Left lung (tissue), 10 donors: ENCODE data around the gene CHGA. TPM values are rescaled to one million over a fixed set of nuclear protein-coding genes. Genes with fewer than 3 reads are reported as not detected.

Experiments used
- ATAC-seq: fragments of 200-7000 bp; cut with Tn5 transposase; one replicate; pipeline ENCODE4 v1.9.1; 2020; ENCODE audit warnings: moderate library complexity
- DNase-seq, 4 donors: peaks; one replicate each; pipeline ENCODE4 v3.0.0-alpha.2; 2013 to 2020
- H3K27ac ChIP-seq, 2 donors: fragments of 200-600 bp; sonication (generic) in 1 of 2; one replicate each; pipeline versions ENCODE4 v1.5.0 to v1.8.0; 2020 to 2021
- H3K27me3 ChIP-seq, 2 donors: fragments of 200-600 bp; sonication (generic) in 1 of 2; one replicate each; pipeline versions ENCODE4 v1.5.0 to v1.8.0; 2020 to 2021
- H3K36me3 ChIP-seq, 2 donors: fragments of 200-600 bp; sonication (generic) in 1 of 2; one replicate each; pipeline versions ENCODE4 v1.5.0 to v1.8.0; 2020 to 2021
- H3K4me1 ChIP-seq, 2 donors: fragments of 200-600 bp; one replicate each; pipeline ENCODE4 v1.8.0; 2021
- H3K4me3 ChIP-seq, 2 donors: fragments of 200-600 bp; sonication (generic) in 1 of 2; one replicate each; pipeline versions ENCODE4 v1.5.0 to v1.8.0; 2020 to 2021; ENCODE audit warnings: mild to moderate bottlenecking in 1 of 2
- H3K9me3 ChIP-seq, 2 donors: fragments of 200-600 bp; sonication (generic) in 1 of 2; one replicate each; pipeline versions ENCODE4 v1.5.0 to v1.8.0; 2020 to 2021
- intact Hi-C, 2 donors: fragments of 100-400 bp; cut with DNase I; formaldehyde crosslinking; loops; one replicate each; pipeline versions ENCODE4 v1.11.2 to v1.14.2; 2022
- polyA plus RNA-seq, 6 donors: library from polyadenylated mRNA; unstranded; fragments of 120-200 nt; gene quantifications; one replicate each; pipeline ENCODE4 v1.2.1, GENCODE V29; 2013; ENCODE audit not compliant: insufficient read length in 6 of 6
- total RNA-seq, 2 donors: library from RNA; stranded (reverse); fragmentation: NEBNext Ultra II Directional; extraction: Animal tissue kit (Norgen Biotek cat#: 25700); gene quantifications; one replicate each; pipeline ENCODE4 v1.2.1, GENCODE V29; 2021
- TF ChIP-seq, protein P1 (sequence below), 2 donors: fragments of 200-600 bp; sonication (generic) in 1 of 2; IDR thresholded peaks; one replicate each; pipeline versions ENCODE4 v1.5.0 to v1.8.0; 2021; ENCODE audit warnings: antibody characterized with exemption in 2 of 2
- donor health status: DM: no; HTN: yes; CAD: no.
- donor health status: DM: no; HTN: no; CAD: no.

The CHGA gene
- total and polyA plus RNA-seq, 8 donors = 0.12 to 4.5 (median 3.1) TPM; not detected in 1

DNA sequence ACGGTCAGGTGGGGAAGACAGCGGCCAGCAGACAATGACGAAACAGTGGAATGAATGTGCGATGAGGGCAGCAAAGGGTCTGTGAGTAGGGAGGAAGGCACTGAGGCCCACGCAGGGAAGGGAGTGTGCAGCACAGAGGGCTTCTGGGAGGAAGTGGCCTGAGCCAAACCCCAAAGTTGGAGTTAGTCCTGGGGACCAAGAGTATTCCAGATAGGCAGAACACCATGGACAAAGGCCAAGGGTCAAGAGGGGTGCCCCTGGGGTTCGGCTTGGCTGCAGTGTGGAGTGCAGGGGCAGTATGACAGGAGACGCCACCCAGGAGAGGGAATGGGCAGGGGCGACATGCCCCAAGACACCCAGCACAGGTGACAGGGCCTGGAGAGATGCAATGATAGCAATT is 58.8 kb downstream of the CHGA start:
- no peaks in the 10 kb centered on the region for H3K27me3 ChIP-seq
- no peak overlapping the region for H3K4me3 ChIP-seq
- intact Hi-C loops = no loop called here
- peaks cover 0 to 44% of the 10 kb centered on the region in 2 donors for H3K36me3 ChIP-seq
- TF ChIP-seq, protein P1, sequence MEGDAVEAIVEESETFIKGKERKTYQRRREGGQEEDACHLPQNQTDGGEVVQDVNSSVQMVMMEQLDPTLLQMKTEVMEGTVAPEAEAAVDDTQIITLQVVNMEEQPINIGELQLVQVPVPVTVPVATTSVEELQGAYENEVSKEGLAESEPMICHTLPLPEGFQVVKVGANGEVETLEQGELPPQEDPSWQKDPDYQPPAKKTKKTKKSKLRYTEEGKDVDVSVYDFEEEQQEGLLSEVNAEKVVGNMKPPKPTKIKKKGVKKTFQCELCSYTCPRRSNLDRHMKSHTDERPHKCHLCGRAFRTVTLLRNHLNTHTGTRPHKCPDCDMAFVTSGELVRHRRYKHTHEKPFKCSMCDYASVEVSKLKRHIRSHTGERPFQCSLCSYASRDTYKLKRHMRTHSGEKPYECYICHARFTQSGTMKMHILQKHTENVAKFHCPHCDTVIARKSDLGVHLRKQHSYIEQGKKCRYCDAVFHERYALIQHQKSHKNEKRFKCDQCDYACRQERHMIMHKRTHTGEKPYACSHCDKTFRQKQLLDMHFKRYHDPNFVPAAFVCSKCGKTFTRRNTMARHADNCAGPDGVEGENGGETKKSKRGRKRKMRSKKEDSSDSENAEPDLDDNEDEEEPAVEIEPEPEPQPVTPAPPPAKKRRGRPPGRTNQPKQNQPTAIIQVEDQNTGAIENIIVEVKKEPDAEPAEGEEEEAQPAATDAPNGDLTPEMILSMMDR (IDR thresholded peaks at IDR 0.05) = no peak
- H3K4me1 ChIP-seq = peaks cover 5 to 13% of the 10 kb centered on the region in 2 donors
- ATAC-seq = no peak
- H3K9me3 ChIP-seq = peaks cover 0 to 27% of the 10 kb centered on the region in 2 donors
- no peak for DNase-seq
- no peak overlapping the region for H3K27ac ChIP-seq

DNA sequence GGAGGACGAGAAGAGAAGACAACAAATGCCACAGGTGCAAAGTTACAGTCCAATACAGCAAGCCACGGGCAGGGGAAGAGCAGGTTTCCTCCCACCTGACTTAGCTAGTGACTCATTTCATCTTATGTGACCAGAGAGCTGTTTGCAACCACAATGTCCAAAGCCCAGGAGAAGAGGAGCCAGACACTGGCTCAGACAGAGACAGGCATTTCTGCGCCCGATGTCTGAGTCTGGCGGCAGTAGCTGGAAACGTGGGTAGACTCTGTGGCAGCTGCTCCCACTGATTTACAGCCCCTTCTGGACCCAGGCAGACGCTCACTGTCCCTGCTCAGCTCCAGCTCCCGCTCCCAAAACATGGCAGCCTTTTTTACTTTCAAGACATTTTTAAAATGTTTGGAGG is 60.0 kb downstream of the CHGA start:
- TF ChIP-seq, protein P1 (IDR thresholded peaks at IDR 0.05) = no peak
- no peak overlapping the region for H3K4me3 ChIP-seq
- H3K36me3 ChIP-seq = peaks cover 0 to 36% of the 10 kb centered on the region in 2 donors
- intact Hi-C loops = no loop called here
- ATAC-seq = no peak
- peaks cover 0 to 22% of the 10 kb centered on the region in 2 donors for H3K9me3 ChIP-seq
- H3K27me3 ChIP-seq = no peaks in the 10 kb centered on the region
- H3K27ac ChIP-seq = no peak overlapping the region
- peaks cover 5 to 16% of the 10 kb centered on the region in 2 donors for H3K4me1 ChIP-seq
- no peak for DNase-seq

DNA sequence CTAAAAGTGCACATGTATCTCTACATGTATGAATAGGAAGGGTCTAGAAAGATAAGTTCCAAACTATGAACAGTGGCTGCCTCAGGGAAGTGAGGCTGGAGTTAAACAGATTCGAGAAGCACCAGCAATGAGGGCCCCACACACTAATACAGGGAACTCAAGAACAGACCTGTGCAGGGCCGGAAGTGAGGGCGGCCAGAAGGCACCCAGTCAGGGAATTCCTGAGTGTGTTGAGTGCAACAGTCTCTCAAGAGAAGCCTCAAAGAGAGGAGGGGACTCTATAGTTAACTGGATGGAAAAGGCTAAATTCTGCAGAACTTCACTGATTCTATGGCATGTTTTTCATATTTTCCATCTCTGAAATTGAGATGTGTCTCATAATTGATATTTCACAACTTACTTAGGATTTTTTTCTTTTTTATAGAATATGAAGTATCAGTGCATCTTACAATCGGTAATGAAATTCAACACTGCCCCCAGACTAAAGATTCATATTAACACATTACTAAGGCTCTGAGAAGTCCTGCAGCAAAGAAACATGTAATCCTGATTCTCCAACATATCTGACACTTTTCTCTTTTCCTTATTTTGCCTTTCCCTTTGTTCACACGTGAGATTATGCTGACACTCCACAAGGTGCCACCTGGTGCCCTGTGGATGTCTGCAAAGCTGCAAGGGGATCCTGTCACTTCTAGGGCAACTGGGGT is 61.3 kb downstream of the CHGA start:
- intact Hi-C loops = no loop called here
- H3K4me3 ChIP-seq = no peak overlapping the region
- H3K27ac ChIP-seq = no peak overlapping the region
- H3K27me3 ChIP-seq = no peaks in the 10 kb centered on the region
- peaks cover 0 to 10% of the 10 kb centered on the region in 2 donors for H3K9me3 ChIP-seq
- ATAC-seq (peak; percentile 63), DNase-seq (peak in 1 of 4 donors; percentile 76)
- peaks cover 0 to 25% of the 10 kb centered on the region in 2 donors for H3K36me3 ChIP-seq
- peaks cover 5 to 16% of the 10 kb centered on the region in 2 donors for H3K4me1 ChIP-seq
- TF ChIP-seq, protein P1 (IDR thresholded peaks at IDR 0.05) = no peak

Other genes starting within 250 kb of the CHGA start
- 100 to 1,000 TPM; 247 to 251 TPM for gene LGMN, start 174.5 kb upstream of the CHGA start, total RNA-seq
- gene LGMN, start 174.5 kb upstream of the CHGA start, polyA plus RNA-seq = 100 to 1,000 TPM in 1 of 6 donors, 10 to 100 TPM in 5; 75.4 to 112 (median 93.3) TPM
- gene GOLGA5, start 128.8 kb upstream of the CHGA start, total RNA-seq = 10 to 100 TPM; 35.7 to 38.7 TPM
- gene GOLGA5, start 128.8 kb upstream of the CHGA start, polyA plus RNA-seq = 10 to 100 TPM; 35.8 to 39.9 (median 36.9) TPM
- 100 to 1,000 TPM in 1 of 2 donors, 10 to 100 TPM in 1; 65.6 to 108 TPM for gene ITPK1, start 192.8 kb downstream of the CHGA start, total RNA-seq
- gene ITPK1, start 192.8 kb downstream of the CHGA start, polyA plus RNA-seq = 10 to 100 TPM; 18.1 to 22.5 (median 20.0) TPM